Tibial nerve (tissue), 3 donors: Measurements from ENCODE around the gene FHAD1.

Source experiments
- POLR2A ChIP-seq, 2 donors: fragments of 450-650 bp; IDR thresholded peaks; one replicate each; pipeline ENCODE4 v1.6.1; 2017; ENCODE audit warnings: antibody characterized with exemption in 2 of 2, mild to moderate bottlenecking in 2 of 2, moderate library complexity in 2 of 2
- TF ChIP-seq, protein P1 (sequence below), 5 experiments: fragments of 200-600 bp in 3 of 5; fragments of 450-650 bp in 2 of 5; sonication (generic) in 3 of 5; IDR thresholded peaks; one replicate each; pipeline ENCODE4 v1.5.1; 2016 to 2019; ENCODE audit warnings: antibody characterized with exemption in 5 of 5, mild to moderate bottlenecking in 3 of 5, moderate library complexity in 2 of 5

DNA sequence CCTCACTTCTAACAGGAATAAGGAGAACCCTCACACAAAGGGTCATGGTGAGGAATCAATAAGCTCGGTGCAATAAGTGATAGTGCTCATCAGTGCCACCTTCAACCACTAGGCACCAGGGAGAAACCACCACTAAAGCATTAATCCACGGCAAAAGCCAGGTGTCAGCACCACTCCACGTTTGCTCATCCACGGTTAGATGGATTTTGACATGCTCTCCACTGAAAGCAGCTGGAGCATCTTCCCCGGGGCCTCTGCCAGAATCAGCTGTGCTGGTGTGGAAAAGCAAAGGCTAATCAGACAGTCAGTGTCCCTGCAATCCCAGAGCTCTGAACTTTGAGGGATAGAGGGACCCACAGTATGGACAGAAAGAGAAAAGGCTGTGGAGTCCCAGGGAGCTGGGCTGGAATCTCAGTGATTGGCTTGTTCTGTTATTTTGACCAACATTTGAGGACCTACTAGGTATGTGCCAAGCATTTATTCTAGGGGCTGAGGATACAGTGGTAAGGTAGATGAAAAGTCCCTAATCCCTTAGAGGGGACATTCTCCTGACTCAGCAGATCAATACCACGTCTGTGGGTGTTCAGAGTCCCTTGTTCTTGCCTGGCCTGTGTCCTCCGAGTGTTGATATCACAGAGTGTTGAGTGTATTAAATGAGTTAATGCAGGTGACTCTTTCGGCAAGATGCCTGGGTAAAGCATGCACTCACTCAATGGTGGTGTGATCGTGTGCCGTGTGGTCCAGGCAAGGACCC, 41.3 kb downstream of the FHAD1 start:
- TF ChIP-seq POLR2A (IDR thresholded peaks at IDR 0.05) = no peak
- TF ChIP-seq, protein P1, sequence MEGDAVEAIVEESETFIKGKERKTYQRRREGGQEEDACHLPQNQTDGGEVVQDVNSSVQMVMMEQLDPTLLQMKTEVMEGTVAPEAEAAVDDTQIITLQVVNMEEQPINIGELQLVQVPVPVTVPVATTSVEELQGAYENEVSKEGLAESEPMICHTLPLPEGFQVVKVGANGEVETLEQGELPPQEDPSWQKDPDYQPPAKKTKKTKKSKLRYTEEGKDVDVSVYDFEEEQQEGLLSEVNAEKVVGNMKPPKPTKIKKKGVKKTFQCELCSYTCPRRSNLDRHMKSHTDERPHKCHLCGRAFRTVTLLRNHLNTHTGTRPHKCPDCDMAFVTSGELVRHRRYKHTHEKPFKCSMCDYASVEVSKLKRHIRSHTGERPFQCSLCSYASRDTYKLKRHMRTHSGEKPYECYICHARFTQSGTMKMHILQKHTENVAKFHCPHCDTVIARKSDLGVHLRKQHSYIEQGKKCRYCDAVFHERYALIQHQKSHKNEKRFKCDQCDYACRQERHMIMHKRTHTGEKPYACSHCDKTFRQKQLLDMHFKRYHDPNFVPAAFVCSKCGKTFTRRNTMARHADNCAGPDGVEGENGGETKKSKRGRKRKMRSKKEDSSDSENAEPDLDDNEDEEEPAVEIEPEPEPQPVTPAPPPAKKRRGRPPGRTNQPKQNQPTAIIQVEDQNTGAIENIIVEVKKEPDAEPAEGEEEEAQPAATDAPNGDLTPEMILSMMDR (IDR thresholded peaks at IDR 0.05) = no peak
